ENCODE data around the gene DAPK1.
"Not testable (repeated sequence)": the region's sequence is repeated elsewhere in the genome, so short reads cannot be mapped to it uniquely, and the experiment has no call there.

The DAPK1 gene

DNA sequence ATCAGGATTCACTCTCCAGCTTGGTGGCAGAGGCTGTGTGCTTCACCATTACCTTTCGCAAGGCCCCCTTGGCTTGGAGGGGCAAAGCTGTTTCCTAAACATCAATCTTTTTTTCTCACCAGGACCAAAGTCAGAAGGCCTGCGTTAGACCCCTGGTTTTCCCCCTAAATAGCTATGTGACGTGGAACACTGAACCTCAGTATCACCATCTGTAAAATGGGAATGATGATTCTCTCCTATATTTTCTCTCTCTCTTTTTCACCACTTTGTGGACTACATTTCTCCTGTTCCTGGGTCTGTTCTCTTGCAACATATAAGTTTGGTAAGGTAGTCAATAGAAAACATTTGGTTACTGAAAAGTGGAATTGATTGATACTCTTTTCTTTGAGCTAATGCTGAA, 50.5 kb downstream of the DAPK1 start:
- no peak for DNase-seq

DNA sequence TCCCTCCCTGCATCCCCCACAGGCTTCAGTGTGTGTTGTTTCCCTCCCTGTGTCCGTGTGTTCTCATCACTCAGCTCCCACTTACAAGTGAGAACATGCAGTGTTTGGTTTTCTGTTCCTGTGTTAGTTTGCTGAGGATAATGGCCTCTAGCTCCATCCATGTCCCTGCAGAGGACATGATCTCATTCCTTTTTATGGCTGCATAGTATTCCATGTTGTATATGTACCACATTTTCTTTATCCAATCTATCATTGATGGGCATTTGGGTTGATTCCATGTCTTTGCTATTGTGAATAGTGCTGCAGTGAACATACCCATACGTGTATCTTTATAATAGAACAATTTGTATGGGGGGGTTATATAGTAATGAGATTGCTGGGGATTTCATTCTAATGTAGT, 51.4 kb downstream of the DAPK1 start:
- DNase-seq: not testable (repeated sequence)

- no peak for DNase-seq
These were observed 52.1 kb downstream of the DAPK1 start for GRCh38 chr9:87549791-87550190.

DNA sequence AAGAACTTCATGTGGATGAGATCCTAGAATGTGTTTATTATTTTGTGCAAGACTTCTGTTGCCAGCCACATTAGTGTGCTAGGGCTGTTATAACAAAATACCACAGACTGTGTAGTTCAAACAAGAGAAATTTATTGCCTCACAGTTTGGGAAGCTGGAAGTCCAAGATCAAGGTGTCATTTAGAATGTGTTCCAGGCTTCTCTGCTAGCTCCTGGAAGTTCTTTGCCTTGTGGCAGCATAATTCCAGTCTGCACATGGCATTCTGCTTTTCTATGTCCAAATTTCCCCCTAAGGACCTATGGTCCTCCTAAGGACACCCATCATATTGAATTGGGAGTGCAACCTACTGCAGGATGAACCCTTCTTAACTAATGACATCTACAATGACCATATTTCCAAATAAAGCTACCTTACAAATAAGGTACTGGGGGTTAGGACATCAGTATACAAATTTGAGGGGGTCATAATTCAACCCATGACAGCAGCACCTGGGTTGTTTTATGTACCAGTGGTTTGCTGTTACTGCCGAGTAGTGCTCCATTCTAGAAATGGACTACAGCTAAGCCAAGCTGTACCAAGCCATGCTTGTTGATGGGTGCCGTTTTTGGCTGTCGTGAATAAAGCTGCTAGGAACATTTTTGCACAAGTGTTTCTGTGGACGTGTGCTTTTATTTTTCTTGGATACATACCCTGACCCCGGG, 52.7 kb downstream of the DAPK1 start:
- DNase-seq: no peak

GRCh38 chr9:87551772-87552217, 54.1 kb downstream of the DAPK1 start:
- DNase-seq: no peak

DNA sequence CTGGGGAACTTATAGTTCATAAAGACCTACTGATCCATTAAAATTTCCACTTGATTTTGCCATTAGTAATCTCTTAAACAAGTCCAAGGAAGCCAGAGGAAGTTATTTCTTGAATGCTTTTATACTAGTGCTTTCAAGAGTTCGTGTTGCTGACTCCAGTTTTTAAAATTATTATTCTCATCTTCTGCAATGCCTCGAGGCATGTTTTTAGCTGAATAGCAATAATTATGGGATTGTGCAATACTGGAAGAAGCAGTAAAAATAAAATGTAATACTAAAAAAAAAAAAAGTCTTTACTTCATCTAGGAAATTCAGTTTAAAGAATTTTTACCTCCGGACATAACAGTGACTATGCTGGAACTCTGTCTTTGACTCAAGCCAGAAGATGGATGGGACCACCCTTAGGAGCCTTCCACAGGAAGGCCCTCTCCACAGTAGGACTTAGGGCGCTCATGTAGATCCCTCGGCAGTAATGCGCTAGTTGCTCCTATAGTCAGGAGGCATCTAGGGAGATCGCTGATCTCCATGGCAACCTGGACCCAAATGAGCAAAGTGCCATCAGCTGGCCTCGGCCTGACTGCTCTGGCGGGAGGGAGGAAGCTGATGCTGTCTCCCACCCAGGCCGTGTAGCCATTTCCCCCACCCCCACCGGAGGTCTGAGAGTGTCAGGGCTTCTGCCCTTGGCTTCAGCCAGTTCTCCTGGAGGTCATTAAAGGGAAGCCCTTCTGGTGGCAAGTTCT, 56.7 kb downstream of the DAPK1 start:
- DNase-seq: no peak

- DNase-seq: no peak
These were observed 57.3 kb downstream of the DAPK1 start for GRCh38 chr9:87554976-87555375.

DNA sequence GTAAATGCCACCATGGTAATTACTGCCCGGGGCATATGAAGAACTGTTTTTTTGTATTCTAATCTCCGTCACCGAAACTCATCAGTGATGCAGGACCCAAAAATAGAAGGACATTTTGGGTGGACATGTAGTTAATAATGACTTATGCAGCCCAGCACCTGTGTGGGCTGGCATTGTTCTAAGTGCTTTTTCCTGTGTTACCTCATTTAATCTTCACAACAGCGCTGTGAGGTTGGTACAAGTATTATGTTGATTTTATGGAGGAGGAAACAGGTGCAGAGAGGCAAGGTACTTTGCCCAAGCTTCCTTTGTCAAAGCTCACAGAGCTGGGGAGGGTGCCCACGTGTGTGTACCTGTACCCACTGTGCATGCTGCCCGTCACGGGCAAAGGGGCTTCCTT, 58.4 kb downstream of the DAPK1 start:
- DNase-seq: no peak

DNA sequence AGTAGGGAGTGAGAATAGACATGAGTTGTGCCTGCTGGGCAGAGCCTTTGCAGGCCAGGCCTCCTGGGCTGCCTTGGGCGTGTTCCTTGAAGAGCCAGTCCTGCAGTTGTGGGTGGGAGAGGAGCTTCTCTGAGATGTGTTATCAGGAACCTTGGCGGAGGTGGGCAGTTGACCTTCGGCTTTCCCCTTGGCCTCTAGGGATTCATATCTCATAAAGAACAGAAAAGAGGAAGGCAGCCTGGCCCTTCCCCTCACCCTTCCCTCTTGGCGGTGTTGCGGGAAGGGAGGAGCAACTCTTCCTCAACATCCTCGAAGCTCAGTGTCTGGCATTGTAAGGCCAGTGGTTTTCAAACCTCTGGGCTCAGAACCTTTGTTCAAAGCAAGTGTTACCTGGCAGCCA, 59.2 kb downstream of the DAPK1 start:
- no peak for DNase-seq

DNA sequence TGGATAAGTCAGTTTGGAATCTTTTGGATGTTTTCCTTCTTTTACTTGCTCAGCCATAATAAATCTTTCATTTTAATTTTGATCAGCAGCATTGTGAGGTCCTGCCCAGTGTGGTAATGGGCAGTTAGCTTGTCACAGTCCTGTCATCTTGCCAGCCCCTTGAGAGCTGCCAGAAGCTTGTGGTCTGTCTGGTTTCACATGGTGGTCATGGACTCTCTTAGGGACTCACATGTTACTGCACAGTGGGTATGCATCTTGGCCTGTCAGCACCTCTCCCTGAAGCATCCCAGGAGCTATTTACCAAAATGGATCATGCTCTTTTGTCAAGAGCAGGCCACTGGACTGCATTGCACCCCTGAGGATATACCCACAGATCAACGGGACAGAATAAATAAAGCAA, 60.3 kb downstream of the DAPK1 start:
- no peak for DNase-seq

- DNase-seq: no peak
These were observed 61.0 kb downstream of the DAPK1 start for GRCh38 chr9:87558606-87559190.

- no peak for DNase-seq
These were observed 64.4 kb downstream of the DAPK1 start for GRCh38 chr9:87562062-87562461.

DNA sequence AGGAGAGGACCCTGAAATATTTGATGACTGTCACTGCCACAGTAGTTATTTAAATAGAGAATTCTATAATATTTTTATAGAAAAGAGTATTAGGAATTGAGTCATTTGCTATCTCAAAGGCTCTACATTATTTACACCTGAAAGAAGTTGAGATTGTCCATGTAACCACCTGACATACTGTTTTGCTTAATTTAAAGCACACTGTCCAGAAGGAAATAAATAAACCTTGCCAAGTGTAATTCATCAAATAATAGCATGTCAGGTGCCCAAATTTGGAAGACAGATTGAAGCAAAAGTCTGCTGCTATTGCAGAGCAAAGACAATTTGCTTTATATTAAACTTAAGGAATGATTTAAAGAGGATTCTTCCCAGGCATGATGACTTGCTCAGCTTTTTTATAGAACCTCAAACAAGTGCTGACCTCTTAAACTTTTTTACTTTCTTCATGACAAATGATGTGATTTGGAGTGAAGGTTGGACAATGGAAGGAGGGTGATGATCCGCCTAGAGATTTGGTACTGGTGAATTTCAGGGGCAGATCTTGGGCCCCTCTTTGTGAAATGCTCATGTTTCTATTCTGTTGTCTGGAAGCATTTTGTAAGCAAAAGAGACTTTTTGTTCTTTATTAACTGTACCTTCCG, 65.0 kb downstream of the DAPK1 start:
- no peak for DNase-seq

GRCh38 chr9:87564111-87564510, 66.4 kb downstream of the DAPK1 start:
- DNase-seq: no peak

DNA sequence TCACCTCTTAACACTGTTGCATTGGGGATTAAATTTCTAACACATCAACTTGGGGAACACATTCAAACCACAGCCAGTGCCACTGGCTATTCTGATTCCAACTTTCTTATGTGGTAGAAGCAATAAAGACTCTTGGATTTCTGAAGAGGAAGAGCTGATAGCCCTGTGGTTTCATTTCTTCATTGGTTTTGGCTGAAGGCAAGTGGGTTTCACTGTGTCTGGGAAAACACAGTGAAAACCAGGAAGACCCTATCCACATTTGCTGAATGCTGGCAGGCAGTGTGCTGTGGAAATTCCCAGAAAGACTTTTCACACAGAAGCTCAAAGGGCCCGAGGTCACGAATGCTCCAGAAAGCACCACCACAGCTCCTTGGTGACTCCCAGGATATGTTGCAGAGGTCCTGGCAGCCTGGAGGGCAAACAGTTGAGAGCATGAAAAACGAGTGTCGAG, 67.1 kb downstream of the DAPK1 start:
- no peak for DNase-seq

- DNase-seq: no peak
These were observed 69.3 kb downstream of the DAPK1 start for GRCh38 chr9:87567001-87567400.

DNA sequence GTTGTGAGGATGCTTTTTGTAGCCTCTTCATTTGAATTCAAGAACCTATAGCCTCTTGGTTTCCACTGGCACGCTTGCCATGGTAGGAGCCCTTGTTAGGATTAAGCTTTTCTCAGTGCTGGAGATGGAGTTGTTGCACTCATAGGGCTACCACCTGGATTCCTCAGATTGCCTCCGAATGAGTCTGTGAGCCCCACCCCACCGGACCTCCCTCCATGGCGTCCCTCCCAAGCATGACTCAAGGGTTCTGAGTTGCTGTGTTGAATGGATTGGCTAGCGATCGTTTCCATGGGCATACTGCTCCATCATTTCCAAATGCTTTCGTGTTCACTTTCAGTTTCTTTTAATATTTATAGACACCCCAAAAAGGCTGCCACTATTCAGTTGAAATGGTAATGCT, 69.9 kb downstream of the DAPK1 start:
- DNase-seq: no peak

DNA sequence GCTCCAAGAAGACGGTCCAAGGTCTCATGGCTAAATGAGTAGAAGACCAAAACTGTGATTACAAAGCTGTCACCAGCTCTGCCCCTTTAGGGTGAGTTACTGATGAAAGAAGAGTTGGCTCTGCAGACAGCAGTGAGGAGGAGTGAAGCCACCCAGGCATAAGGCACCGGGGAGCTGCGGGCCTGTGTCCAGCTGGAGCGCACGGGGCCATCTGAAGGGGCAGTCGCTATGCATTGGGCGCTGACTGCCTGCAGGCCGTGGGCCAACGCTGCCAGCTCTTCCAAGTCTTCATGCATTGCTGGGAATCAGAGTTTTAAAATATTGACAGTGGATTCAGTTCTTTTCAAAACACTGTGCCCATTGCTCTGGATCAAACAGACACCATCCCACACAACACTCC, 70.3 kb downstream of the DAPK1 start:
- no peak for DNase-seq

DNA sequence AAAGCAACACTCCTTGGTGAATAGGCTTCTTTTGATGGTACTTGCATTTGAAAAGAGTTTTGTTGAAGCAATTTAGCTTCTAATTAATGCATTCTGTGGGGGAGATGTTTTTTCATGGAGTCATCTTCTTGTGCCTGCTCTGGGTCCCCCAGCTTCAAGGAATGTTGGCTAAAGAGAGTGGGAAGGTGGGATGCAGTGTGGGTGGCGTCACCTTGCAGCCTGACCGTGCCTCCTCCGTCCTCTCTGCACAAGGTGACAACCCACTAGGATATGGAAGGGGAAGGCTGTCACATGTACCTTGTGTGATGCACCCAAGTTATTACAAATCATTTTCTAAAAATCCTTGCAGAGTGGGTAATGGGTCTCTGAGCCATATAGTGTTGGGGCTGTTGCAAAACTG, 70.7 kb downstream of the DAPK1 start:
- DNase-seq: no peak

GRCh38 chr9:87569008-87569509, 71.4 kb downstream of the DAPK1 start:
- DNase-seq: no peak

GRCh38 chr9:87569518-87569917, 71.9 kb downstream of the DAPK1 start:
- DNase-seq: no peak

GRCh38 chr9:87570000-87570908, 72.6 kb downstream of the DAPK1 start:
- DNase-seq: no peak
